Colonic mucosa (tissue), 4 donors: ENCODE data around the gene C5orf34. TPM values are rescaled to one million over a fixed set of nuclear protein-coding genes. Genes with fewer than 3 reads are reported as not detected.
"Not testable (repeated sequence)": the region's sequence is repeated elsewhere in the genome, so short reads cannot be mapped to it uniquely, and the experiment has no call there.

Experiments
- DNase-seq: peaks from one replicate; pipeline ENCODE4 v3.0.0-alpha.2; 2020
- H3K27ac ChIP-seq: fragments of 200-600 bp; one replicate; pipeline ENCODE4 v1.8.0; 2021
- H3K27me3 ChIP-seq: fragments of 200-600 bp; one replicate; pipeline ENCODE4 v1.8.0; 2021
- H3K36me3 ChIP-seq: fragments of 200-600 bp; one replicate; pipeline ENCODE4 v1.8.0; 2021
- H3K4me1 ChIP-seq: fragments of 200-600 bp; one replicate; pipeline ENCODE4 v1.8.0; 2021; ENCODE audit warnings: mild to moderate bottlenecking
- H3K4me3 ChIP-seq: fragments of 200-600 bp; one replicate; pipeline ENCODE4 v1.8.0; 2021
- H3K9ac ChIP-seq, 2 donors: one replicate each; pipeline ENCODE4 v1.7.0; 2013; ENCODE audit warnings: control low read depth in 2 of 2, low read depth in 2 of 2, low read length in 2 of 2
- H3K9me3 ChIP-seq: fragments of 200-600 bp; one replicate; pipeline ENCODE4 v1.8.0; 2021
- intact Hi-C: fragments of 100-400 bp; cut with DNase I; formaldehyde crosslinking; loops from one replicate; pipeline ENCODE4 v1.14.1; 2022
- total RNA-seq, 2 donors: library from RNA; stranded (reverse); fragmentation: NEBNext Ultra II Directional in 1 of 2; extraction: Animal tissue kit (Norgen Biotek cat#: 25700) in 1 of 2; gene quantifications; one replicate each; pipeline ENCODE4 v1.2.1, GENCODE V29; 2021
- TF ChIP-seq, protein P1 (sequence below): fragments of 200-600 bp; IDR thresholded peaks from one replicate; pipeline ENCODE4 v1.8.0; 2022; ENCODE audit warnings: antibody characterized with exemption, mild to moderate bottlenecking
- donor health status: healthy.
- donor health status: DM: no; HTN: no; CAD: no.
- donor health status: DM: no; HTN: no; CAD: no.

C5orf34 gene
- total RNA-seq, 2 donors from 2014 or later: 1.9 to 5.0 TPM

DNA sequence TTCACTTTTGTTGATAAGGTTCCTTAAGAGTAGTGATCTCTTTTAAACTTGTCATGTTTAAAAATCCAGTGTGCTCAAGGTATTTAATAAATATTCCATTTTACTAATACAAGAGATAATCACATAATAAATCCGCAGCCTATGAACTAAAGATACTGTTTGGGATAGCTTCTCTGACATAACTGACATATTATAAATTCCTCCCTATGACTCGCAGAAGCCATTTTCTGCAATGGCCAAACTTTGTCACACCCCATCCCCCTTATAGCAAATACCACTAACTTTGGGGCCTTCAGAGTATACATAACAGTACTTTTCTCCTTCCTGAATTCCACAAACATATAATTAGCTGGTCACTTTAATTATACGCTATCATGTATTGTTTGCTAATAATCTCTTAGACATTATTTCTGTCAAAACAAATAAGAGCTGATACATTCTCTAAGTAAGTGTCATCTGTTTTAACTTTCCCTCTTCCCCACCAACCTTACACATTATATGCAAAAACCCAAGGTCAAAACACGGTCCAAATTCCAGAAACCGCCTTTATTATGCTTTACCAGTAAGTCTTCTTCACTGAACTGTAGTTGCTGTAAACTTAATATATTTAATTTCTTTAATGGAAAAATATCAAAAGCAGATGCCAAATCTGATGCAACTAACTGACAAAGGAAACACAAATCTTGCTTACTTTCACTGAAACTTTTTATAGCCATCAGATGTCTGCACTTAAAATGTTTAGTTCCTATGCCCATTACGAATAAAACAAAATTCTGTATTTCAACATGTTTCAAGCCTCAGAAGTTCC lies 32.3 kb downstream of the C5orf34 start:
- H3K27ac ChIP-seq: peak overlapping the region; percentile 96
- H3K27me3 ChIP-seq: no peaks in the 10 kb centered on the region
- peak overlapping the region; percentile 96 for H3K4me3 ChIP-seq
- H3K9me3 ChIP-seq: no peaks in the 10 kb centered on the region
- no peak for DNase-seq
- TF ChIP-seq, protein P1, sequence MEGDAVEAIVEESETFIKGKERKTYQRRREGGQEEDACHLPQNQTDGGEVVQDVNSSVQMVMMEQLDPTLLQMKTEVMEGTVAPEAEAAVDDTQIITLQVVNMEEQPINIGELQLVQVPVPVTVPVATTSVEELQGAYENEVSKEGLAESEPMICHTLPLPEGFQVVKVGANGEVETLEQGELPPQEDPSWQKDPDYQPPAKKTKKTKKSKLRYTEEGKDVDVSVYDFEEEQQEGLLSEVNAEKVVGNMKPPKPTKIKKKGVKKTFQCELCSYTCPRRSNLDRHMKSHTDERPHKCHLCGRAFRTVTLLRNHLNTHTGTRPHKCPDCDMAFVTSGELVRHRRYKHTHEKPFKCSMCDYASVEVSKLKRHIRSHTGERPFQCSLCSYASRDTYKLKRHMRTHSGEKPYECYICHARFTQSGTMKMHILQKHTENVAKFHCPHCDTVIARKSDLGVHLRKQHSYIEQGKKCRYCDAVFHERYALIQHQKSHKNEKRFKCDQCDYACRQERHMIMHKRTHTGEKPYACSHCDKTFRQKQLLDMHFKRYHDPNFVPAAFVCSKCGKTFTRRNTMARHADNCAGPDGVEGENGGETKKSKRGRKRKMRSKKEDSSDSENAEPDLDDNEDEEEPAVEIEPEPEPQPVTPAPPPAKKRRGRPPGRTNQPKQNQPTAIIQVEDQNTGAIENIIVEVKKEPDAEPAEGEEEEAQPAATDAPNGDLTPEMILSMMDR: no peak
- peak overlapping the region in 1 of 2 donors; percentile 93 for H3K9ac ChIP-seq
- H3K36me3 ChIP-seq: no peaks in the 10 kb centered on the region
- H3K4me1 ChIP-seq: peaks cover 7% of the 10 kb centered on the region
- intact Hi-C loops: loop anchor here (5.0 to 10.0 kb wide), 3 partner anchors 72 to 368 kb away; partner anchors contain the start of gene PAIP1

DNA sequence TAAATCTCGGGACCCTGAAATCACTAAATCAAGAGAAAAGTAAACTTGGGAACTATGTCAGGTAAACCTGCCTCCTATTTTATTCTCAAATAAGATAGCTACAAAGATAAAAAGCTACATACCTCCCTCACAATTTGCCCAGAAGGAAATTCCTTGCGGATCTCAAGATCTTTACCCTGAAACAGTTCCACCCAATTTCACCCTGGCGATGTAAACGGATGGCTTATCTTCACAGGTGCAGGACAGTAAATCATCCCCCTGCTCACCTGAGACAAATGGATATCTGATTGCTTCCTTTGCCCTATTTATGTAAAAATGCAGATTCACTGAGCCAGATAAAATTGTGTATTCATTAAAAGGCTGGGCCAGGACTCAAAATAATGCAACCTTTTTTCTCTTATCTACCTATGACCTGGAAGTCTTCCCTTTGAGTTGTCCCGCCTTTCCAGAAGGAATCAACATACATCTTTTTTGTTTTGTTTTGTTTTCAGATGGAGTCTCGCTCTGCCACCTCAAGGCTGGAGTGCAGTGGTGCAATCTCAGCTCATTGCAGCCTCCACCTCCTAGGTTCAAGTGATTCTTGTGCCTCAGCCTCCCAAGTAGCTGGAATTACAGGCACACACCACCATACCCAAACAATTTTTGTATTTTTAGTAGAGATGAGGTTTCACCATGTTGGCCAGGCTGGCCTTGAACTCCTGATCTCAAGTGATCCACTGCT lies 45.1 kb downstream of the C5orf34 start:
- Histone ChIP-seq H3K4me3 (no peak overlapping the region), H3K27me3 (no peaks in the 10 kb centered on the region), H3K9ac (no peak overlapping the region), H3K36me3 (no peaks in the 10 kb centered on the region), H3K27ac (no peak overlapping the region), H3K9me3 (no peaks in the 10 kb centered on the region), H3K4me1 (no peaks in the 10 kb centered on the region)
- TF ChIP-seq, protein P1: peak; percentile 31
- no peak for DNase-seq
- intact Hi-C loops: loop anchor here (5.0 kb wide), 1 partner anchor 73 kb away; no protein-coding TSS in a partner anchor

DNA sequence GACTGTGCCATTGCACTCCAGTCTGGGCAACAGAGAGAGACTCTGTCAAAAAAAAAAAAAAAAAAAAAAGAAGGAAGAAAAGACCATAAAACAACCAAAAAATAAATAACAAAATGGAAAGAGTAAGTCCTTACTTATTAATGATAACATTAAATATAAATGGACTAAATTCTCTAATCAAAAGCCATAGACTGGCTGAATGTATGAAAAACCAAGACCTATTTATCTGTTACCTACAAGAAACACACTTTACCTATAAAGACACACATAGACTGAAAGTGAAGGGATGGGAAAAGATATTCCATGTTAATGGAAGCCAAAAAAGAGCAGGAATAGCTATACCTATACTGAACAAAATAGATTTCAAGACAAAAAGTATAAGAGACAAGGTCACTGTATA lies 47.8 kb downstream of the C5orf34 start:
- no peak for DNase-seq
- H3K4me1 ChIP-seq: no peaks in the 10 kb centered on the region
- no peak overlapping the region for H3K27ac ChIP-seq
- no peaks in the 10 kb centered on the region for H3K9me3 ChIP-seq
- no peaks in the 10 kb centered on the region for H3K27me3 ChIP-seq
- TF ChIP-seq, protein P1: no peak
- no peak overlapping the region for H3K9ac ChIP-seq
- intact Hi-C loops: loop anchor here (5.0 kb wide), 1 partner anchor 70 kb away; no protein-coding TSS in a partner anchor
- no peaks in the 10 kb centered on the region for H3K36me3 ChIP-seq
- H3K4me3 ChIP-seq: no peak overlapping the region

DNA sequence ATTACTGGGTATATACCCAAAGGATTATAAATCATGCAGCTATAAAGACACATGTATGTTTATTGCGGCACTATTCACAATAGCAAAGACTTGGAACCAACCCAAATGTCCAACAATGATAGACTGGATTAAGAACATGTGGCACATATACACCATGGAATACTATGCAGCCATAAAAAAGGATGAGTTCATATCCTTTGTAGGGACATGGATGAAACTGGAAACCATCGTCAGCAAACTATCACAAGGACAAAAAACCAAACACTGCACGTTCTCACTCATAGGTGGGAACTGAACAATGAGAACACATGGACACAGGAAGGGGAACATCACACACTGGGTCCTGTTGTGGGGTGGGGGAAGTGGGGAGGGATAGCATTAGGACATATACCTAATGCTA lies 49.5 kb downstream of the C5orf34 start:
- not testable (repeated sequence) for H3K27ac ChIP-seq, H3K9me3 ChIP-seq, H3K4me1 ChIP-seq, DNase-seq, H3K27me3 ChIP-seq, H3K9ac ChIP-seq, H3K4me3 ChIP-seq, H3K36me3 ChIP-seq
- intact Hi-C loops: loop anchor here (5.0 kb wide), 1 partner anchor 68 kb away; no protein-coding TSS in a partner anchor

DNA sequence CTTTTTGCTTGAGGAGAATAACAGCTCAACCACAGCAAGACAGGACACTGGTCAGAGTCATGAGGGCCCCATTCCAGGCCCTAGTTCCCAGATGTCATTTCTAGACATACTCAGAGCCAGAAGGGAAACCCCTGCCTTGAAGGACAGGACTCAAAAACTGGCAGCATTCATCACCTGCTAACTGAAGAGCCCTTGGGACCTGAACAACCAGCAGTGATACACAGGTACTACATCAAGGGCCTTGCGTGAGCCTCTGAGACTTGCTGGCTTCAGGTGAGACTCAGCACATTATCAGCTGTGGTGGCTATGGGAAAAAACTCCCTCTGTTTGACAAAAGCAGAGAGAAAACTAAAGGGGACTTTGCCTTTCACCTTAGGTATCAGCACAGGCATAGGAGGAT lies 53.9 kb downstream of the C5orf34 start:
- Histone ChIP-seq H3K9me3 (no peaks in the 10 kb centered on the region), H3K4me3 (no peak overlapping the region), H3K4me1 (no peaks in the 10 kb centered on the region), H3K36me3 (no peaks in the 10 kb centered on the region), H3K27me3 (no peaks in the 10 kb centered on the region), H3K27ac (no peak overlapping the region), H3K9ac (no peak overlapping the region)
- DNase-seq: no peak
- TF ChIP-seq, protein P1: no peak
- intact Hi-C loops: no loop called here
